NCI-H524 (cell line): ENCODE data around the gene TXLNA.

Experiments used
- DNase-seq, 2 experiments: peaks; one replicate each; lab custom pipeline; 2025; lab: John Stamatoyannopoulos, UW

TXLNA gene

DNA sequence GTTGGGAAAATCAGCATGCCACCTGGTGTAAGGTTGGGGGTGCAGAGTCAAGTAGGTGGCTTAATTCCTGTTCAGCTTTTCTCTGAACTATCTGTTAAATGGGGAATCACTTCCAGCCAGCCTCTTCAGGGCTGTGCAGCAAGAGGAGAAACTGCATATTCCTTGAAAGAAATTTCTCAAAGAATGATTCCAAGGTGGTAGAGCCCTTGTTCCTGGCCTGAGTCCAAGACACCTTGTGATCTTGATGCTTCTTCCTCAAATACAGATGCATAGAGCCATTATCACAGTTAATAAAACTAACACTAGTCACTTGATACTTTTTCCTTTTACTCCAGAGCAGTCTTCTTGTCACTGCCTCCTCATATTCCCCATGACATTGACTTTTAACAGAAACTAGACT, 5.2 kb downstream of the TXLNA start:
- DNase-seq, result no peak

- DNase-seq, result no peak
These were observed 6.6 kb downstream of the TXLNA start for GRCh38 chr1:32186077-32186476.

GRCh38 chr1:32186491-32186890, 7.0 kb downstream of the TXLNA start:
- DNase-seq, result no peak

GRCh38 chr1:32187850-32188249, 8.4 kb downstream of the TXLNA start:
- no peak for DNase-seq

DNA sequence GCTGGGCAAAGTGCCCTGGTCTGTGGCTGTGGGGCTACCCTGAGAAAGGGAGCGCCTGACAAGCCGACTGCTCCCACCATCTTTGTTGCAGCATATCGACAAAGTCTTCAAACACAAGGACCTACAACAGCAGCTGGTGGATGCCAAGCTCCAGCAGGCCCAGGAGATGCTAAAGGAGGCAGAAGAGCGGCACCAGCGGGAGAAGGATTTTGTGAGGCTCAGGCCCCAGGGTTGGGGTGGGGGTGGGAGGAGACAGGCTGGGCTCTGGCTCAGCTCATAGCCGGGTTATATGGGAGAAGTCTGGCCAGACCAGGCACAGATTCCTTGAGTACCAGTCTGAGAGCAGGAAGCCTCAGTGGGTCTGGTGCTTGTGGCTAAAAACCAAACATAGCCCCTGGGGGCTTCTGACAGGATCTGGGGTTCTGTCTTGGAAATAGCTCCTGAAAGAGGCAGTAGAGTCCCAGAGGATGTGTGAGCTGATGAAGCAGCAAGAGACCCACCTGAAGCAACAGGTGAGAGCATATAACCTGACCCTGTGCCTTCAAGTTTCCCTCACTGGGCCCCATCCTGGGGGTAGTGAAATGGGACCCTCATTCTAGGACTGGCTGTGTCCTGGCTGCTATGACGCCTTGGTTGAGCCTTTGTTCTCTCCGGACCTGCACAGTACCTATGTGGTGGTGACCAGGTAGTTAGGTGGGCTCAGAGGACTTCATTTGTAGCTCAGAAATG, 12.9 kb downstream of the TXLNA start:
- DNase-seq, result no peak

DNA sequence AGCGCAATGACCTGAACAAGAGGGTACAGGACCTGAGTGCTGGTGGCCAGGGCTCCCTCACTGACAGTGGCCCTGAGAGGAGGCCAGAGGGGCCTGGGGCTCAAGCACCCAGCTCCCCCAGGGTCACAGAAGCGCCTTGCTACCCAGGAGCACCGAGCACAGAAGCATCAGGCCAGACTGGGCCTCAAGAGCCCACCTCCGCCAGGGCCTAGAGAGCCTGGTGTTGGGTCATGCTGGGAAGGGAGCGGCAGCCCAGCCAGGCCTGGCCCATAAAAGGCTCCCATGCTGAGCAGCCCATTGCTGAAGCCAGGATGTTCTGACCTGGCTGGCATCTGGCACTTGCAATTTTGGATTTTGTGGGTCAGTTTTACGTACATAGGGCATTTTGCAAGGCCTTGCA, 15.5 kb downstream of the TXLNA start:
- no peak for DNase-seq

DNA sequence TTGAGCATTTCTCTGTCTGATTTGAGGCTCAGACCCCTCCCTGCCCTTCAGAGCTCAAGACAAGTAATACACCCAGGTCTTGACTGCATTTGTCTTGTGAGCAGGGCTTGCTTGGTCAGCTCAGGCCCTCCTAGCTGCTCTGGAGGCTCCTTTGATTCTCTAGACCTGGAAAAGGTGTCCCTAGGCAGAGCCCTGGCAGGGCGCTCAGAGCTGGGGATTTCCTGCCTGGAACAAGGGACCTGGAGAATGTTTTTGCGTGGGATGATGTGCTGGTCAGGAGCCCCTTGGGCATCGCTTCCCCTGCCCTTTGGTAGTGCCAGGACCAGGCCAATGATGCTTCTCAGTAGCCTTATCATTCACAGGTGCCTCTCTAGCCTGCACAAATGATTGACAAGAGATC, 16.1 kb downstream of the TXLNA start:
- no peak for DNase-seq

DNA sequence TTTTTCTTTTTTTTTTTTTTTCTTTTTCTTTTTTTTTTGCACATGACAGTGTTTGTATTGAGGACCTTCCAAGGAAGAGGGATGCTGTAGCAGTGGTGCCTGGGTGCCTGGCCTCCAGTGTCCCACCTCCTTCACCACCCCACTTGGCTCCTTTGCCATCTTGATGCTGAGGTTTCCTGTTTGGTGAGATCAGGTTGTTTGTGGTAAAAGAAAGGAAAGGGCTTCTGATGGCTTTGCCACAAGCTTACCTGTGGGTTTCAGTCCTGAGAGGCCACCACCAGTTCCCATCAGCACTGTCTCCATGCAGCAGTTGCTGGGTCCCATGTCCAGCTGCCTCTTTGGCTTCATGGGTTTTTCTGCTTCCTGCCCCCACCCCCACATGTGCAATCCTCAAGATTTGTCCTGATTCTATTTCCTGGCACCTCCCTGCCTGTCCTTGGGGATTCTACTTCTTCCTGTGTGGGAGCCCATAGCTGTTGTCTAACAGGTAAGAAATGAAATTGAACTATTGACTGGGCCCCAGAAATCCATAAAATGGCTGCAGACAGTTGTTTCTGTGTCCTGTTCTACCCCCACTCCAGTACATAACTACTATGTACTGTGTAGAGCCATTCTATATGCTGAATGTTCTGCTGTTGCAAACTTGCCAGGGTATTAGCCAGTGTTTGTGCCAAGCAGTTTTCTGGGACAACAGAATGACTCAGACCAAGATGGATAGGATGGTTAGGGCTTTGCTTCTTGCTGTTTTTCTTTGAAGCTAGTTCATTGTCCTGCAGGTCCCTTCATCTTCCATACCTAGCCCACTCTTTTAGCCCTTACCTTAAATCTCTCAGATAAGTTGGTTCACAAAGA, 16.7 kb downstream of the TXLNA start:
- DNase-seq, result no peak

DNA sequence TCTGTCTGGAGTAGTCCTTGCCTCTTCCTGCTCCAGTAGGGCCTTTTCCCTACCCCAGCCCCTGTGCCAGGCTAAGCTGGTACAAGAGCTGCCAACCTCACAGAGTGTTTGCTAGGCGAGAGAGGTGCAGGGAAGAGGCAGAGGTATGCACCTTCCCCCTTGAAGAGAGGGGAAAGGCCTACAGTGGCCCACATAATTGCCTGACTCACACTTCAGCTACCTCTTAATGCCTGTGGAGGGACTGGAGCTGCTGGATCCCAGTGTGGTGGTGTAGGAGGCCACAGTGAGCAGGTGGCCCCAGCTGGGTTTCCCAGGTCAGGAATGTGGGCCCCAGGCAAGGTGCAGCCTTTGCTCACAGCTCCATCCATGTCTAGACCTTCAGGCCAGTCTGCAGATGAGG, 17.6 kb downstream of the TXLNA start:
- DNase-seq, result no peak

GRCh38 chr1:32197837-32198236, 18.4 kb downstream of the TXLNA start:
- DNase-seq, result no peak

GRCh38 chr1:32198237-32199042, 19.0 kb downstream of the TXLNA start:
- no peak for DNase-seq

- no peak for DNase-seq
These were observed 19.7 kb downstream of the TXLNA start for GRCh38 chr1:32199043-32199716.

DNA sequence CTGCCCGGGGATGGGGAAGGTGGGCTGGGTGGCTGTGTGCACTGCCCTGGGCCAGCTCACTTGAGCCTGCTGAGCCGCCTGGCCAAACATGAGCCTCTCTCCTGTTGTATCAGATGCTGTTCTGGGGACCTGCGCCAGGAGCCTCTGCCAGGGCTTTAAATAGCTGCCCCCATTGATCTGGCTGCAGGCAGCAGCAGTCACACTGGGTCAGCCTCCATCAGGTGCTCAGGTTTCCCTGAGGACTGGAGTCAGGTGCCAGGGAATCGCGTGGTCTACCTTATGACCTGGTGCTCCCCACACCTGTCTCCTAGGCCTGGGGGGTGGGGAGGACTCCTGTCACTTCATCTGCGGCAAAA, 20.2 kb downstream of the TXLNA start:
- DNase-seq, result no peak

DNA sequence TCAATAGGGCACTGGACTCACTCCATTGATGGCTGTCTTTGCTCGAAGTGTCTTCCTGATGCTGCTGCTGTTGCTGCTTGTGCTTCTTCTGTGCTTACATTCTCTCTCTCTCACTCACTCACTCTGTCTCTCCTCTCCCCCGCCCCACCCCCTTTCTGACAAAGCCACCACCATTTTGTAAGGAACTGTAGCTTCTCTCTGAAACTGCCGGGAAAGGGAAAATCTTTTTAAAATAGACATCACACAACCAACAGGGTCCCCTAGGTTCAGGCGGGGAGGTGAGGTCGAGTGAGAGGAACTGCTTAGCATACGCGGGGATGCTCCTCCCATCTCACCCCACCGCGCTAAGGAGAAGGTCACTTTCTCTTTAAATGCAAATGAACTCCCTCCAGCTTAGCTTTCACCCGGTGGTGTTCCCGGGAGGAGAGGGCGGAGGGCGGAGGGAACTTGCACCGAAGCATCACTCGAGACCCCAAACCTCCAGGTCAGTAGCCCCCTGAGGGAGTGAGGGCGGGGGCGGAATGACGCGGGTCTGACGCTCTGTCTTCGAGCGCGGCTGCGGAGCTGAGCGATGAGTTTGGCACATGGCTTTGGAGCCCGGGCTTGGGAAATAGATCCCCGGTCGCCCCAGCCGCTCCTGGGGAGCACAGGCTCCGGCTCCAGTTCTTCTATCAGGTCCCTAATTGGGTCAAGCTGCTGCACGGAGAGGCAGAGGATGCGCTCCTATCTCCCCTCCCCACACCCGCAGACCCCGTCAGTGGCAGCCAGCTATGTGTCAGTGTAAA, 20.9 kb downstream of the TXLNA start, which contains the start of gene CCDC28B:
CCDC28B (plus strand) TSS at position 370 of the 785 bp plus-strand sequence. CDS start 1,341 bp downstream, outside the sequence.
- DNase-seq, result peak; percentile 32 to 64

GRCh38 chr1:32201011-32201855, 21.8 kb downstream of the TXLNA start:
- DNase-seq, result peak in 1 of 2 experiments; percentile 15

GRCh38 chr1:32204943-32205361, 25.5 kb downstream of the TXLNA start:
- no peak for DNase-seq

DNA sequence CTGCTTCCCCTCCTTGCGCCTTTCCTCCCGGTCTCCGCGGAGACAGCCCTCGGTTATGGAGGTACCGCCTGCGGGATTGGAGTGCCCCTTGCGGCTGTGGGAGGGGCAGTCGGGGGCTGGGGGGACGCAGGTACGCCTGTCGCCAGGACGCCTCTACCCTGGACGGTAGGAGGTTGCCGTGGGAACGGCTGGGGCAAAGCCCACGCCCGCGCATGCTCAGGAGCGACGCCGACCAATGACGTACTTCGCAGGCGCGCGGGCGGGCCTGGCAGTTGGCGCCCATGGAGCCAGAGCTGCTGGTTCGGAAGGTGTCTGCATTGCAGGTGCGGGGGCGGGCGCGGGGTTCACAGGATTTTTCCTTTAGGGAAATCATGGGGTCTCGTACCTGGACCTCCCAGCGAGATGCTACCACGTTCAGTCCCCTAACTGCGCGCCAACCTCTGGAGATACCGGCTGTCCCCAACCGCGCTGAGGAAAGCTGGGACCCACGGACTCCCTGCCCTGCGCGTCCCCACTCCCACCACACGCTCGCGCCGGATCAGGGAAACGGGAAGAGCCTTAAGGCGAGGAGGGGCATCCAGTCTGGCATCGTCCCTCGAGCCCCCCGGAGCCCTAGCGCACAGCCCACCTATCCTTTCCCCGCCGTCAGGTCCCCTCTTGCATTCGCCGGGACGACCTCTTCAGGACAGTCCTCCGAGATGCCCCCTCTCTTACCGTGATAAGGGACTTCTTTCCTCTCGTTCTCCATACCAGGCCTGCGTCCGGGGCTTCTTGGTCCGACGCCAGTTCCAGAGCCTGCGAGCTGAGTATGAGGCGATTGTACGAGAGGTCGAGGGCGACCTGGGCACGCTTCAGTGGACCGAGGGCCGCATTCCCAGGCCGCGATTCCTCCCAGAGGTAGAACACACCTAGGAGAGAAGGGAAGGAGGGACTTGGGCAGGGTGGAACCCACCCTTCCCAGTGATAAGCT, 26.2 kb downstream of the TXLNA start, which contains the start of gene IQCC:
IQCC (plus strand) TSS at position 271 of the 970 bp plus-strand sequence; CDS start at position 282, 11 bp downstream.
- DNase-seq, result peak; percentile 83 to 90

- no peak for DNase-seq
These were observed 29.0 kb downstream of the TXLNA start for GRCh38 chr1:32208469-32208868.

DNA sequence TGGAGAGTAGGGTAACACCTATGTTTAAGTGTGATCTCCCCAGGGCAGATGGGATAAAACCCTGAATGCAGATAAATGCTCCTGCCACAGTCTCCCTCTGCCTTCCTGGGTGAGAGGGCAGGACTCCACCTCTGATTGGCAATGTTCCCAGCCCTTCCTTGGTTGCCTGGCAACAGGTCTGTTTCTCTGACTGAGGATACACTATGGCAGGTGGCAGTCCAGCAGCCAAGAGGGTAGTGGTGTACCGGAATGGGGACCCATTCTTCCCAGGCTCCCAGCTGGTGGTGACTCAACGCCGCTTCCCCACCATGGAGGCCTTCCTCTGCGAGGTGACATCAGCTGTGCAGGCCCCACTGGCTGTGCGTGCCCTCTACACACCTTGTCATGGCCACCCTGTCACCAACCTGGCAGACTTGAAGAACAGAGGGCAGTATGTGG, 29.4 kb downstream of the TXLNA start, which contains the start of gene DCDC2B:
DCDC2B (plus strand) TSS at position 199 of the 438 bp plus-strand sequence; CDS start at position 204, 5 bp downstream.
- peak; percentile 92 to 96 for DNase-seq
